GM12892 (cell line): ENCODE results near the gene TENM4.

Experiments used
- DNase-seq: peaks from one replicate; pipeline ENCODE4 v3.0.0; 2011; ENCODE audit not compliant: insufficient read length
- FAIRE-seq: peaks from 2 replicates; lab custom pipeline; 2011; peaks lifted over from hg19 to GRCh38; lab: Jason Lieb, UNC
- POLR2A ChIP-seq: IDR thresholded peaks from 2 replicates; pipeline ENCODE4 v1.6.1; 2011; ENCODE audit warnings: low read depth, low read length, control low read depth
- POLR2AphosphoS5 ChIP-seq: IDR thresholded peaks from 2 replicates; pipeline ENCODE4 v1.6.1; 2011; ENCODE audit warnings: low read depth, low read length, control low read depth
- TAF1 ChIP-seq: IDR thresholded peaks from 2 replicates; pipeline ENCODE4 v1.6.1; 2011; ENCODE audit warnings: low read depth, mild to moderate bottlenecking, control low read depth, low read length, borderline replicate concordance

TENM4 gene

GRCh38 chr11:78821371-78822306 lies 619.2 kb downstream of the TENM4 start:
- TF ChIP-seq POLR2AphosphoS5, result no peak
- no peak for TF ChIP-seq TAF1
- no peak for TF ChIP-seq POLR2A
- FAIRE-seq (no peak), DNase-seq (no peak)

- TF ChIP-seq TAF1, result no peak
- TF ChIP-seq POLR2AphosphoS5, result no peak
- TF ChIP-seq POLR2A, result no peak
- no peak for FAIRE-seq
- no peak for DNase-seq
Observed at GRCh38 chr11:78820741-78821140, 620.1 kb downstream of the TENM4 start.

GRCh38 chr11:78818201-78818600 lies 622.6 kb downstream of the TENM4 start:
- TF ChIP-seq TAF1, result no peak
- TF ChIP-seq POLR2A, result no peak
- TF ChIP-seq POLR2AphosphoS5, result no peak
- DNase-seq, result no peak
- FAIRE-seq, result no peak

- DNase-seq (no peak), FAIRE-seq (no peak)
- TF ChIP-seq POLR2AphosphoS5, result no peak
- no peak for TF ChIP-seq TAF1
- TF ChIP-seq POLR2A, result no peak
Observed at GRCh38 chr11:78815831-78816230, 625.0 kb downstream of the TENM4 start.

GRCh38 chr11:78812513-78813293 lies 628.1 kb downstream of the TENM4 start:
- FAIRE-seq (no peak), DNase-seq (no peak)
- TF ChIP-seq TAF1 (no peak), POLR2A (no peak), POLR2AphosphoS5 (no peak)

GRCh38 chr11:78810559-78811009 lies 630.2 kb downstream of the TENM4 start:
- no peak for TF ChIP-seq POLR2AphosphoS5
- TF ChIP-seq TAF1, result no peak
- TF ChIP-seq POLR2A, result no peak
- DNase-seq (no peak), FAIRE-seq (no peak)

- no peak for DNase-seq
- no peak for FAIRE-seq
- TF ChIP-seq TAF1, result no peak
- no peak for TF ChIP-seq POLR2A
- TF ChIP-seq POLR2AphosphoS5, result no peak
Observed at GRCh38 chr11:78809931-78810541, 630.8 kb downstream of the TENM4 start.

GRCh38 chr11:78808923-78809322 lies 631.9 kb downstream of the TENM4 start:
- no peak for DNase-seq
- FAIRE-seq, result no peak
- TF ChIP-seq TAF1, result no peak
- TF ChIP-seq POLR2AphosphoS5, result no peak
- no peak for TF ChIP-seq POLR2A

GRCh38 chr11:78807351-78807750 lies 633.5 kb downstream of the TENM4 start:
- FAIRE-seq (no peak), DNase-seq (no peak)
- TF ChIP-seq TAF1, result no peak
- TF ChIP-seq POLR2AphosphoS5, result no peak
- no peak for TF ChIP-seq POLR2A

GRCh38 chr11:78806214-78807004 lies 634.4 kb downstream of the TENM4 start:
- DNase-seq (no peak), FAIRE-seq (no peak)
- TF ChIP-seq POLR2A (no peak), POLR2AphosphoS5 (no peak), TAF1 (no peak)
